SJSA1 (cell line): ENCODE measurements around the gene ROBO2. TPM values are rescaled to one million over a fixed set of nuclear protein-coding genes. Genes with fewer than 3 reads are reported as not detected.

Source experiments
- DNase-seq, 2 experiments: peaks; one replicate each; pipeline ENCODE4 v3.0.0-alpha.2; 2015 to 2020; ENCODE audit warnings: low spot score in 2 of 2, low read depth in 1 of 2
- H3K27ac ChIP-seq: fragments of 250-450 bp; sonication (Bioruptor Pico); 2 replicates; pipeline ENCODE4 v1.5.1; 2020; ENCODE audit warnings: mild to moderate bottlenecking, moderate library complexity
- H3K27me3 ChIP-seq: fragments of 250-450 bp; sonication (Bioruptor Pico); replicated peaks from 2 replicates; pipeline ENCODE4 v1.5.1; 2020; ENCODE audit warnings: mild to moderate bottlenecking, moderate library complexity
- H3K36me3 ChIP-seq: fragments of 250-450 bp; sonication (Bioruptor Pico); 2 replicates; pipeline ENCODE4 v1.5.1; 2020; ENCODE audit warnings: mild to moderate bottlenecking
- H3K4me1 ChIP-seq: fragments of 250-450 bp; sonication (Bioruptor Pico); replicated peaks from 2 replicates; pipeline ENCODE4 v1.6.1; 2021; ENCODE audit warnings: mild to moderate bottlenecking
- H3K4me3 ChIP-seq: fragments of 250-450 bp; sonication (Bioruptor Pico); 2 replicates; pipeline ENCODE4 v1.5.1; 2020; ENCODE audit warnings: mild to moderate bottlenecking
- H3K9me3 ChIP-seq: fragments of 250-450 bp; sonication (Bioruptor Pico); replicated peaks from 2 replicates; pipeline ENCODE4 v1.5.1; 2020; ENCODE audit warnings: mild to moderate bottlenecking
- total RNA-seq: library from RNA; depleted of rRNA; stranded (reverse); fragments of >200 nt; shearing (Covaris generic); gene quantifications from 2 replicates; pipeline ENCODE4 v1.2.3, GENCODE V29; 2014

ROBO2 gene
- total RNA-seq, 1 experiment from 2014 or later, result not detected

DNA sequence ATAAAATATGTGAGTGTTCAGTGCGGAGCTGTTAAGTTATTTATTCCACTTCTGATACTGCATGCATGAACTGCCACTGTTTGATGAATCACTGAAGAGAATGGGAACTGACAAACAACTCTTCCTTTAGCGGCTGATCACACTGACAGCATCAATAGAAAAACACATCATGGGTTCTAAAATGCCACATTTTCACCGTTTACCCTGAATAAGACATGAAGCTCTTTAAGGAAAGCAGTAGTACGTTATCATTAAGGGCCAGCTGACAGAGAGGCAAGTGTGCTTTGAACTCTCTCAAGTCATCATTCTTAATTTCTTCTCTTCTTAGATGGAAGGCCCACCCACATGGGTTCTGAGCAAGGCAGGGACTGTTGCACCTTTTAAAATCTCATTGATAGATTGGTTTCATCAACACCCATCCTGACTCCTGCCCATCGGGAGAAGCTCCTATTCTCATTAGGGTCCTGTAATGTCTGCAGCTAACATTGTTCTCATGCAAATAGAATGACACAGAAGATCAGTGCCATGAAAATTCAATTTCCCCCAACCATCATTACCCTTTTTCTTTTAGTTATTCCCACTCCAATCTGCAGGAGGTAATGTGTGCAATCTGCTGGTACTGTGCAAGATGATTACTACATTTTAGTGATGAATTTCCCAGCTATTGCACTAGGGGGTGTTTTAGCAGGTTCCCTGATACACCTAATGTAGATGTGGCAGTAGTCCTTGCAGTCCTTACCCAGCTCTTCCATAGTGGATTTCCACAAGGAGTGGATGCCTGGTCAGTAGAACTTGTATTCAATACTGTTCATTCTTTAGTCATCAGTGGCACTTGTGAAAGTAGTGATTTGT lies 119.1 kb downstream of the ROBO2 start:
- Histone ChIP-seq H3K4me3 (no peak overlapping the region), H3K4me1 (no peaks in the 10 kb centered on the region), H3K27ac (no peak overlapping the region), H3K27me3 (no peaks in the 10 kb centered on the region), H3K9me3 (no peaks in the 10 kb centered on the region), H3K36me3 (no peaks in the 10 kb centered on the region)
- no peak for DNase-seq

DNA sequence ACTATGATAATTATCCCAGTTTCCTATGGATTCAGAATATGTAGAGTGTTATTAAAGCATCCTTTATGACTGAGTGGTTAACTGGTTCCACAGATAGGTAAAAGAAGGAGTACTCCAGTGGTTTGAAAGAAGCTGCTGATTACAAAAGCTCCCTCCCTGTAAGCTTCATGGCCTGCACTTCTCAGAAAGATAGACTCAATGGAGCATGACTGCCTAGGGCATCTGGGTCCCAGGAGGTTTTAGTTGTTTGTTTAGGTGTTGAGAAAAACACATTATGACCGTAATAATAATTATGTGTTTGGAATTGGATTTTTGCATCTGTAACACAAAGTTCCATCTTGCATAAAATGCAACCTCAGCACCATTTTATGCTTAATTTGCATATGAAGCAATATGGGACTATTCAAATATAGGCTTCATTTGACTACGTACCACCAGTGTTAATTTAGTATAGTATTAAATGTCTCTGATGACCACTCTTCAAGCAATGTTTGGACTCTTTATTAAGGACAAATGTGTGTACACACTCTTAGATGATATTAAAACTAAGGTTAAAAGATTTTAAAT lies 121.1 kb downstream of the ROBO2 start:
- Histone ChIP-seq H3K27me3 (no peaks in the 10 kb centered on the region), H3K4me1 (no peaks in the 10 kb centered on the region), H3K4me3 (no peak overlapping the region), H3K27ac (no peak overlapping the region), H3K9me3 (no peaks in the 10 kb centered on the region), H3K36me3 (no peaks in the 10 kb centered on the region)
- no peak for DNase-seq

DNA sequence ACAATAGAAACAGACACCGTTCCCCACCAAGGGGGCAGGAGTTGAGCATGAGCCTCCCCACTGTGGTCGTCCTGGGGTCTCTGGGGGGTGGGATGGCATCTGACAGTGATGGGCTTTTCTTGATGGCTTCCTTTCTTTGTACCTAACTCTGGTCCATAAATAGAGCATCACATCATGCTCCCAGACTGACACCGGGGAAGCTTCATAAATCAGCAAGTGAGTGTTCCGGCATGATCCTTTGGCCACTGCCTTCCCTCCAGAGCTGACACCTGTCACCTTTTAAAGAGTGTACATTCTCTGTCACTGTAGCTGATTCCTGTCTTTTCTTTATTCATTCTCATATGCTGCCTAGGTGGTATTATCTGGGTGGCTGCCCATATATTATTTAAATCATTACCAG lies 129.9 kb downstream of the ROBO2 start:
- H3K9me3 ChIP-seq, result no peaks in the 10 kb centered on the region
- H3K27ac ChIP-seq, result no peak overlapping the region
- no peaks in the 10 kb centered on the region for H3K4me1 ChIP-seq
- no peak overlapping the region for H3K4me3 ChIP-seq
- no peak for DNase-seq
- no peaks in the 10 kb centered on the region for H3K36me3 ChIP-seq
- no peaks in the 10 kb centered on the region for H3K27me3 ChIP-seq

DNA sequence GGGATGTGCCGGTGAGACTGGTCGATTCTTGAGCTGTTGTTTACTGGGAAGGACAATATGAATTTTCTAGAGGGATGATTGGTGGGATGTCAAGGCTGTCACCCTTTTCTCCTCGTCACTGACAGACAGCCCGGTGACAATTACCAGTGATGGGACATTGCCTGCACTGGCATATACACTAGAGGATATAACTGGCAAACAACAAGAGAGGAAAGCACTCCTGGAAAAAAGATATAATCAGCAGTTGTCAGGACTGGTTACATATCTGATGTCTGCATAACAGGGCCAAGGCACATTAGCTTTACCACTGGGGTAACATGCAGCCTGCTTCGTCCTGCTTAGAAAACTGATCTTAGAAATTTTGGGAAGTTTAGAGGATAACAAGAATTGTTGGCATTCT lies 131.1 kb downstream of the ROBO2 start:
- no peak overlapping the region for H3K27ac ChIP-seq

DNA sequence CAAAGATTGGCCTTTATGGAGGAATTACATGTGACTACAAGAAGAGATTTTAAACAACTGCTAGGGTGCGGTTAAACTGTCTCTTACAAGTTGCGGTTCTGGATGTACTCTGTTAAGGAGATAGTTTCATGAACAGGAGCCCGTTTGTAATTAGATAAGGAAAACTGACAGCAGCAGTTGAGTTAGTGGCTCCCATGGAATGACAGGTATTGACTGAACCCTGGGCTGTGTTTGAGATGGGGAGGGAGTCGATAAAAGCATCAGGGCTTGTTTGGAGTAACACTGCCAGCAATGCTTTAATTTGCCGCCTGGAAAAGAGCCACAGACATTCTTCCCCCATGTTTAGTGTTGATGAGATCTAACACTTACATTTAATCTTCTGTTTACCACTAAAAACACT lies 139.9 kb downstream of the ROBO2 start:
- no peak overlapping the region for H3K4me3 ChIP-seq
- no peak for DNase-seq
- no peaks in the 10 kb centered on the region for H3K4me1 ChIP-seq
- H3K9me3 ChIP-seq, result no peaks in the 10 kb centered on the region
- H3K36me3 ChIP-seq, result no peaks in the 10 kb centered on the region
- no peak overlapping the region for H3K27ac ChIP-seq
- no peaks in the 10 kb centered on the region for H3K27me3 ChIP-seq

More for the DNA sequence above, 131.1 kb downstream of the ROBO2 start:
- no peaks in the 10 kb centered on the region for H3K36me3 ChIP-seq
- no peaks in the 10 kb centered on the region for H3K27me3 ChIP-seq
- H3K9me3 ChIP-seq, result no peaks in the 10 kb centered on the region
- no peak overlapping the region for H3K4me3 ChIP-seq
- DNase-seq, result no peak
- no peaks in the 10 kb centered on the region for H3K4me1 ChIP-seq

DNA sequence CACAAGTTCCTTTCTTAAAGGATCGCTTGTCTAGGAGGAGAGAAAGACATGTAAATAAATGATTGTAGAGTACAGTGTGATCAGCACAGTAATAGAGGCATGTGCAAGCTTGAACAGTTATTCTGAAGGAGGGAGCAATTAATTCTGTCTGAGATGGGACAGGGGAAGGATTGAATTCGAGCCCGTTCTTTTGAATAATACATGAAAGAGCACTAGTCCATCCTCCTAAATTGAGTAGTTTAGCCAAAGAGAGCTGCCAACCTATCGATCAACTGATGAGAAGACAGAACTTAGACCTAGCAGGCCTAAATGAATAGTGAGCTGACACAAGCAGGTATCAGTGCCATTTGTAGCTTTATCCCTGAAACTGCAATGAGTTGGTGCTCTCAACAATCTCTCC lies 142.4 kb downstream of the ROBO2 start:
- H3K27me3 ChIP-seq, result no peaks in the 10 kb centered on the region
- no peak for DNase-seq
- H3K36me3 ChIP-seq, result no peaks in the 10 kb centered on the region
- no peaks in the 10 kb centered on the region for H3K9me3 ChIP-seq
- no peaks in the 10 kb centered on the region for H3K4me1 ChIP-seq
- H3K4me3 ChIP-seq, result no peak overlapping the region
- H3K27ac ChIP-seq, result no peak overlapping the region

DNA sequence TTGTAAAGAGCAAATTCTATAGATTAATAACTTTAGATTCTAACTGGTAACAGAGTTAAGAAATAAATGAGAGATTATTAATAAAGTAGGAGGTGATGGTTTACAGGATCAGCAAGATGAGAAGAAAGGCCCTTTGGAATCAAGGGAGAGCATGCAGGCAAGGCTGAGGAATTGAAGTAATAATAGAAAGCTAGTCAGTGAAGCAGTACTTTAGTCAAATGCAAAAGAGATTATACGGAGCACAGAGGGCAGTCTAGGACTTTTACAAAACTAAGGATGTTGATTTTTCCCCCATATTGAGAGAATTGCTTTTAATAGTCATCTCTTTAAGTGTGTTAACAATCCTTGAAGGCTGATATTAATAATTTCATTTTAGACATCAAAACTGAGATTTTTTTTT lies 146.4 kb downstream of the ROBO2 start:
- Histone ChIP-seq H3K36me3 (no peaks in the 10 kb centered on the region), H3K4me3 (no peak overlapping the region), H3K27me3 (no peaks in the 10 kb centered on the region), H3K9me3 (no peaks in the 10 kb centered on the region), H3K4me1 (no peaks in the 10 kb centered on the region), H3K27ac (no peak overlapping the region)
- no peak for DNase-seq

DNA sequence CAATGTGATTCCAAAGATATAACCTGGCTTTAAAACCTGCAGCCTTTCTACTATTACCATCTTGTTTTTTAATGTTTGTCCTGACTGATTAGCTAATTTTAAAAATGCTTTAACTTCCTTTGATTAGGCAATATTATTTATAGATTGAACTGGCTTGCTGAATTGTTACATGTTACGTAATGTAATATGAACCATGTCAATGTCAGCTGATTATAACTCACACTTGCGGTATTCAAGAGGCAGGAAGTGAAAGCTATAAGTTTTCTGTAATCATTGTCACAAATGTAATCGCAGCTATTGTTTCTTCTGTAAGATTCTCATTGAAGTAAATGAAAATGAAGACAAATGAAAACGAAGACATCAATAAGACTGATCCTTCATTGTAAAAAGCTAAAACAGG lies 146.8 kb downstream of the ROBO2 start:
- Histone ChIP-seq H3K27me3 (no peaks in the 10 kb centered on the region), H3K4me1 (no peaks in the 10 kb centered on the region), H3K27ac (no peak overlapping the region), H3K4me3 (no peak overlapping the region), H3K9me3 (no peaks in the 10 kb centered on the region), H3K36me3 (no peaks in the 10 kb centered on the region)
- DNase-seq, result no peak

DNA sequence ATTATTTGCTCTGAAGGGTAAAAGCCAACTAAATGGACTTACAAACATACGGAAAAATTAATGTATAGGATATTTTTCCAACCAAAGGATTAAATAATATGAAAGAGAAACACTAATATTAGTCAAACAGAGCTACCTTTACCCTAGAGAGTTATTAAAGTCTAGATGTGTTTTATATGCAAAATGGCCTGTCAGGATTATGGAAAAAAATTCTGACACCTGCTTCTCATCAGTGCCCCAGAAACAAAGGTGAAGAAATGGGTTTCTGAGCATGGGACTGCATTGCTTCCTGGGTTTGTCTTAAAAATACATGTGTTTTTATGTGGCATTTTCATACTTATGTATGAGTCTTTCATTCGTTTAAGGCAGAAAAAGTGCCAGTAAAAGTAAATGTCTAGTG lies 148.3 kb downstream of the ROBO2 start:
- Histone ChIP-seq H3K4me1 (no peaks in the 10 kb centered on the region), H3K36me3 (no peaks in the 10 kb centered on the region), H3K27me3 (no peaks in the 10 kb centered on the region), H3K27ac (no peak overlapping the region), H3K9me3 (no peaks in the 10 kb centered on the region), H3K4me3 (no peak overlapping the region)
- DNase-seq, result no peak

DNA sequence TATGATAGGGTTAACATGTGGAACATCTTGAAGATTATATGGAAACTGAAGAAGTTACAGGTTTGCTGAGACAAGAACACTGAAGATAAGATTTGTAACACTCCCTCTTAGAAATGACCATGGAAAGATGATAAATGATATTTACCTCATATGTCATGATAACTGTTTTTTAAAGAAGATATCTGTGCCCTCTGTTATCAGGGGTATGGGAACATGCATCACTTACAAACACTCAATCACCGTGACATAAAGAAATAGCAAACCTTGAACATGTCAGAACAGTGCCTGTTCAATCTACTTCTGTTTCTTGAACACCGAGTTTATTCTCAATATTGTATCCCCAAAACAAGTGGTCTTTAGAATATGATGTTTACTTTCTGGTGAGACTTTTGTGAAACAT lies 149.4 kb downstream of the ROBO2 start:
- H3K9me3 ChIP-seq, result no peaks in the 10 kb centered on the region
- H3K27me3 ChIP-seq, result no peaks in the 10 kb centered on the region
- H3K4me1 ChIP-seq, result no peaks in the 10 kb centered on the region
- no peak for DNase-seq
- no peak overlapping the region for H3K27ac ChIP-seq
- no peak overlapping the region for H3K4me3 ChIP-seq
- H3K36me3 ChIP-seq, result no peaks in the 10 kb centered on the region

DNA sequence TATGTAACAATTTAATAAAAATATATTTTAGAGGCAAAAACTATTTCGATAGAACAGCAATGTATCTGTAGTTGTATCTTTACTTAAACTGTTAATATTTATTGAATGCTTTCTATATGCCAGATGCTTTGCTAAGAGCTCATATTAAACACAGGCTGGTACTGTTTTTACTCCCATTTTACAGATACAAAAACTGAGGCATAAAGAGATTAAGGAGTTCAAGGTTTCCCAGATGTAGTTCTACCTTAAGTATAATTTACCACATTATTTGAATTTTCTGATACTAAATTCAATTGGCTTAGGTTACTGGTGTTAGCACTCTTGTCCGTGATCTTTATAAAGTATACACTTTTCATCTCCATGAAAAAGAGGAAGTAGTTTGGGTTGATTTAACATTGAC lies 149.8 kb downstream of the ROBO2 start:
- H3K27ac ChIP-seq, result no peak overlapping the region
- H3K9me3 ChIP-seq, result no peaks in the 10 kb centered on the region
- H3K27me3 ChIP-seq, result no peaks in the 10 kb centered on the region
- H3K4me1 ChIP-seq, result no peaks in the 10 kb centered on the region
- DNase-seq, result no peak
- H3K36me3 ChIP-seq, result no peaks in the 10 kb centered on the region
- H3K4me3 ChIP-seq, result no peak overlapping the region

DNA sequence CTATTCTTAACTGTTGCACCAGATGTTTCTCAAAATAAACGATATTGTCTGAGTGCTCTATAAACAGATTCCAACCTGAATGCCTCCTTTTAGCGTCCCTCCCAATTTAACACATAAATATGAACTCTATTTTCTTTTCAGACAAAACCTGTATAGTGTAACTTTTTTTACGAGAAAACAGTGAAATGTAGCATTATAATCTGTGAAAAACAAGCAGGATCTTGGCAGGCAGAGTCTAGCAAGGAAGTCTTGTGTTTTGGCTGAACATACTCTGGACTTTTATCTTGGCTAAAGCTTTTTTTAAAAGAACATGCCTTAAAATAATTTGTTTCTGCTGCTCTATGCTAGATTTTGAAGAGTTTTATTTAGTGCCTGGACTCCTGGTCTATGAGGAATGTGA lies 150.5 kb downstream of the ROBO2 start:
- Histone ChIP-seq H3K27me3 (no peaks in the 10 kb centered on the region), H3K9me3 (no peaks in the 10 kb centered on the region), H3K27ac (no peak overlapping the region), H3K36me3 (no peaks in the 10 kb centered on the region), H3K4me3 (no peak overlapping the region), H3K4me1 (no peaks in the 10 kb centered on the region)
- no peak for DNase-seq

DNA sequence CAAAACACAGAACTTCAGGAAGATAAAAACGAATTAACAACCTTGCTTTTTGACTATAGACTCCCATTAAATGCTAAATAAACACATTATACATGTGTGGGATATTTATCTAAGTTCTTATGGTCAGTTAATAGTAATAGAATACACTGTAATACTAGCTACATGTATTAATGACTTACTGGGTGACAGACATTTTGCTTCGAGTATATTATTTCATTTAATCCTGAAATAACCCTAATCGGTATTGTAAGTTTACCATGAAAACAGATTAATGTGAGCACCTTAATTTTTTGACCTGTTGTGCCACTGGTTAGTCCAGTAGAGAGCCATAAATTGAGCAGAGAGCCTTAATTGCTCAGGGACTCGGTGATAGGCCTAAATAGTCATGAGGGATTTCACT lies 151.1 kb downstream of the ROBO2 start:
- H3K36me3 ChIP-seq, result no peaks in the 10 kb centered on the region
- H3K27me3 ChIP-seq, result no peaks in the 10 kb centered on the region
- H3K27ac ChIP-seq, result no peak overlapping the region
- no peaks in the 10 kb centered on the region for H3K4me1 ChIP-seq
- H3K9me3 ChIP-seq, result no peaks in the 10 kb centered on the region
- DNase-seq, result no peak
- no peak overlapping the region for H3K4me3 ChIP-seq

DNA sequence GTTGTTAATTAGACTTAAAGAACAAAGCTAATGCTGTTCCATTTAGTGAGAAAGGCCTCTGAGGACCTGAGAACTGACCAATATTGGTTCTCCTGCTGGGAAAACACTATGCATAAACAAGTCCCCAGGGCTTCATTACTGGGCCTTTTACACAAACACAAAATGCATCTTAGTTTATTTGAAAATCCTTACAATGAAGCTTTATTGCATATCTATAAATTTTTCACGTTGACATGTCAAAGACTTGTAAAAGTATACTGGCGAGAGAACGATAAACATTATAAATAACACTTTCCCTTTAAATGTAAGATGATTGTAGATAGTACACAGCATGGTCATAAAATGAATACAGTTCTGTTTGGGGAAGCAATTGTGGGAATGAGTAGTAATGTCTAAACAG lies 151.7 kb downstream of the ROBO2 start:
- Histone ChIP-seq H3K4me1 (no peaks in the 10 kb centered on the region), H3K4me3 (no peak overlapping the region), H3K27ac (no peak overlapping the region), H3K27me3 (no peaks in the 10 kb centered on the region), H3K9me3 (no peaks in the 10 kb centered on the region), H3K36me3 (no peaks in the 10 kb centered on the region)
- no peak for DNase-seq
